Liver (tissue), 3 donors: Measurements from ENCODE around the gene SNTA1.
A peak's percentile ranks its signal among the peaks of the same experiment; 100 is the strongest.

Experiments
- ATF3 ChIP-seq: IDR thresholded peaks from 2 replicates; pipeline ENCODE4 v1.6.1; 2016; ENCODE audit warnings: antibody characterized with exemption
- CTCF ChIP-seq: fragments of 150-350 bp; IDR thresholded peaks from 2 replicates; pipeline ENCODE4 v1.5.1; 2017; ENCODE audit warnings: improper control_type of control experiment, low read depth, low read length; ENCODE audit not compliant: missing input control
- FOXA1 ChIP-seq: IDR thresholded peaks from 2 replicates; pipeline ENCODE4 v1.6.1; 2016; ENCODE audit warnings: antibody characterized with exemption
- GABPA ChIP-seq, 2 donors: IDR thresholded peaks in 1 of 2; conservative IDR thresholded peaks in 1 of 2; 2 replicates each; pipeline ENCODE4 v1.6.1; 2016; ENCODE audit warnings: antibody characterized with exemption in 2 of 2, mild to moderate bottlenecking in 1 of 2, moderate library complexity in 1 of 2
- RAD21 ChIP-seq, 2 donors: IDR thresholded peaks; 2 replicates each; pipeline ENCODE4 v1.6.1; 2016; ENCODE audit warnings: antibody characterized with exemption in 2 of 2, mild to moderate bottlenecking in 2 of 2
- RXRA ChIP-seq, 2 donors: IDR thresholded peaks; 2 replicates each; pipeline ENCODE4 v1.6.1; 2017 to 2018; ENCODE audit warnings: antibody characterized with exemption in 2 of 2, mild to moderate bottlenecking in 1 of 2
- SP1 ChIP-seq: IDR thresholded peaks from 2 replicates; pipeline ENCODE4 v1.6.1; 2018; ENCODE audit warnings: antibody characterized with exemption, mild to moderate bottlenecking
- TAF1 ChIP-seq: conservative IDR thresholded peaks from 2 replicates; pipeline ENCODE4 v1.6.1; 2016; ENCODE audit warnings: antibody characterized with exemption, mild to moderate bottlenecking
- TF ChIP-seq, protein P1 (sequence below): IDR thresholded peaks from 2 replicates; pipeline ENCODE4 v1.6.1; 2016; ENCODE audit warnings: antibody characterized with exemption, mild to moderate bottlenecking
- TF ChIP-seq, protein P2 (sequence below): IDR thresholded peaks from 2 replicates; pipeline ENCODE4 v1.6.1; 2016; ENCODE audit warnings: antibody characterized with exemption
- donor health status: healthy.
- donor health status: healthy.

GRCh38 chr20:33401184-33401920 is 42.2 kb downstream of the SNTA1 start, which contains the start of gene CDK5RAP1:
- no peak for TF ChIP-seq TAF1
- TF ChIP-seq CTCF = no peak
- TF ChIP-seq GABPA (IDR thresholded peaks at IDR 0.05 in 1 of 2, conservative IDR thresholded peaks at IDR 0.05 in 1 of 2) = peak; percentile 100
- no peak for TF ChIP-seq ATF3
- TF ChIP-seq FOXA1 = no peak
- TF ChIP-seq RAD21 (IDR thresholded peaks at IDR 0.05) = peak in 1 of 2 donors; percentile 63
- TF ChIP-seq RXRA (IDR thresholded peaks at IDR 0.05) = peak; percentile 60 to 67
- TF ChIP-seq, protein P1, sequence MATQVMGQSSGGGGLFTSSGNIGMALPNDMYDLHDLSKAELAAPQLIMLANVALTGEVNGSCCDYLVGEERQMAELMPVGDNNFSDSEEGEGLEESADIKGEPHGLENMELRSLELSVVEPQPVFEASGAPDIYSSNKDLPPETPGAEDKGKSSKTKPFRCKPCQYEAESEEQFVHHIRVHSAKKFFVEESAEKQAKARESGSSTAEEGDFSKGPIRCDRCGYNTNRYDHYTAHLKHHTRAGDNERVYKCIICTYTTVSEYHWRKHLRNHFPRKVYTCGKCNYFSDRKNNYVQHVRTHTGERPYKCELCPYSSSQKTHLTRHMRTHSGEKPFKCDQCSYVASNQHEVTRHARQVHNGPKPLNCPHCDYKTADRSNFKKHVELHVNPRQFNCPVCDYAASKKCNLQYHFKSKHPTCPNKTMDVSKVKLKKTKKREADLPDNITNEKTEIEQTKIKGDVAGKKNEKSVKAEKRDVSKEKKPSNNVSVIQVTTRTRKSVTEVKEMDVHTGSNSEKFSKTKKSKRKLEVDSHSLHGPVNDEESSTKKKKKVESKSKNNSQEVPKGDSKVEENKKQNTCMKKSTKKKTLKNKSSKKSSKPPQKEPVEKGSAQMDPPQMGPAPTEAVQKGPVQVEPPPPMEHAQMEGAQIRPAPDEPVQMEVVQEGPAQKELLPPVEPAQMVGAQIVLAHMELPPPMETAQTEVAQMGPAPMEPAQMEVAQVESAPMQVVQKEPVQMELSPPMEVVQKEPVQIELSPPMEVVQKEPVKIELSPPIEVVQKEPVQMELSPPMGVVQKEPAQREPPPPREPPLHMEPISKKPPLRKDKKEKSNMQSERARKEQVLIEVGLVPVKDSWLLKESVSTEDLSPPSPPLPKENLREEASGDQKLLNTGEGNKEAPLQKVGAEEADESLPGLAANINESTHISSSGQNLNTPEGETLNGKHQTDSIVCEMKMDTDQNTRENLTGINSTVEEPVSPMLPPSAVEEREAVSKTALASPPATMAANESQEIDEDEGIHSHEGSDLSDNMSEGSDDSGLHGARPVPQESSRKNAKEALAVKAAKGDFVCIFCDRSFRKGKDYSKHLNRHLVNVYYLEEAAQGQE = peak; percentile 97
- TF ChIP-seq, protein P2, sequence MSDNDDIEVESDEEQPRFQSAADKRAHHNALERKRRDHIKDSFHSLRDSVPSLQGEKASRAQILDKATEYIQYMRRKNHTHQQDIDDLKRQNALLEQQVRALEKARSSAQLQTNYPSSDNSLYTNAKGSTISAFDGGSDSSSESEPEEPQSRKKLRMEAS = peak; percentile 69
- TF ChIP-seq SP1 = peak; percentile 56
